ENCODE data around the gene DOCK2.

The DOCK2 gene

GRCh38 chr5:169970911-169971765, 334.1 kb downstream of the DOCK2 start:
- Histone ChIP-seq H3K4me1 (ENCODE audit: low read length) (no peaks in the 10 kb centered on the region), H2AFZ (ENCODE audit: low read length) (no peak overlapping the region), H3K9me2 (replicated peaks; ENCODE audit: insufficient read depth, low read length) (no peaks in the 10 kb centered on the region), H3K9ac (ENCODE audit: low read length) (no peak overlapping the region), H4K20me1 (ENCODE audit: insufficient read depth, low read length) (no peaks in the 10 kb centered on the region), H3K36me3 (replicated peaks; ENCODE audit: insufficient read depth, low read length) (no peaks in the 10 kb centered on the region), H3K4me2 (ENCODE audit: low read depth, low read length) (no peak overlapping the region), H3K4me3 (ENCODE audit: low read length) (no peak overlapping the region), H3K27me3 (replicated peaks; ENCODE audit: insufficient read depth, low read length) (no peaks in the 10 kb centered on the region), H3K27ac (ENCODE audit: low read length) (no peak overlapping the region), H3K79me2 (ENCODE audit: low read length) (no peaks in the 10 kb centered on the region), H3K9me3 (replicated peaks; ENCODE audit: insufficient read depth, low read length) (no peaks in the 10 kb centered on the region), H3F3A (ENCODE audit: insufficient read depth, low read length) (no peaks in the 10 kb centered on the region)
- DNase-seq = no peak
- TF ChIP-seq EZH2 (optimal IDR thresholded peaks at IDR 0.05; ENCODE audit: low read depth, low read length) = no peak
- no peak for TF ChIP-seq EZH2phosphoT487 (IDR thresholded peaks at IDR 0.05; ENCODE audit: low read length)
- TF ChIP-seq CTCF (IDR thresholded peaks at IDR 0.05; ENCODE audit: low read length) = no peak

GRCh38 chr5:169971780-169972179, 334.7 kb downstream of the DOCK2 start:
- Histone ChIP-seq H3K9me2 (replicated peaks; ENCODE audit: insufficient read depth, low read length) (no peaks in the 10 kb centered on the region), H3K4me3 (ENCODE audit: low read length) (no peak overlapping the region), H3K36me3 (replicated peaks; ENCODE audit: insufficient read depth, low read length) (no peaks in the 10 kb centered on the region), H3K4me1 (ENCODE audit: low read length) (no peaks in the 10 kb centered on the region), H3K9ac (ENCODE audit: low read length) (no peak overlapping the region), H3K79me2 (ENCODE audit: low read length) (no peaks in the 10 kb centered on the region), H2AFZ (ENCODE audit: low read length) (no peak overlapping the region), H4K20me1 (ENCODE audit: insufficient read depth, low read length) (no peaks in the 10 kb centered on the region), H3K4me2 (ENCODE audit: low read depth, low read length) (no peak overlapping the region), H3K27me3 (replicated peaks; ENCODE audit: insufficient read depth, low read length) (no peaks in the 10 kb centered on the region), H3K27ac (ENCODE audit: low read length) (no peak overlapping the region), H3K9me3 (replicated peaks; ENCODE audit: insufficient read depth, low read length) (no peaks in the 10 kb centered on the region), H3F3A (ENCODE audit: insufficient read depth, low read length) (no peaks in the 10 kb centered on the region)
- no peak for DNase-seq
- TF ChIP-seq EZH2phosphoT487 (IDR thresholded peaks at IDR 0.05; ENCODE audit: low read length) = no peak

GRCh38 chr5:169973056-169973455, 336.0 kb downstream of the DOCK2 start:
- Histone ChIP-seq H2AFZ (ENCODE audit: low read length) (no peak overlapping the region), H3K27me3 (replicated peaks; ENCODE audit: insufficient read depth, low read length) (no peaks in the 10 kb centered on the region), H3K79me2 (ENCODE audit: low read length) (no peaks in the 10 kb centered on the region), H3K27ac (ENCODE audit: low read length) (no peak overlapping the region), H3K36me3 (replicated peaks; ENCODE audit: insufficient read depth, low read length) (no peaks in the 10 kb centered on the region), H3K4me3 (ENCODE audit: low read length) (no peak overlapping the region), H3K4me1 (ENCODE audit: low read length) (no peaks in the 10 kb centered on the region), H4K20me1 (ENCODE audit: insufficient read depth, low read length) (no peaks in the 10 kb centered on the region), H3F3A (ENCODE audit: insufficient read depth, low read length) (no peaks in the 10 kb centered on the region), H3K4me2 (ENCODE audit: low read depth, low read length) (no peak overlapping the region), H3K9me2 (replicated peaks; ENCODE audit: insufficient read depth, low read length) (no peaks in the 10 kb centered on the region), H3K9ac (ENCODE audit: low read length) (no peak overlapping the region), H3K9me3 (replicated peaks; ENCODE audit: insufficient read depth, low read length) (no peaks in the 10 kb centered on the region)
- no peak for DNase-seq
- TF ChIP-seq EZH2 (optimal IDR thresholded peaks at IDR 0.05; ENCODE audit: low read depth, low read length) (no peak), EZH2phosphoT487 (IDR thresholded peaks at IDR 0.05; ENCODE audit: low read length) (no peak), CTCF (IDR thresholded peaks at IDR 0.05; ENCODE audit: low read length) (no peak)

All from MM.1S (cell line).